Activated CD8-positive, alpha-beta T cell treated with anti-CD3 and anti-CD28 coated beads, Interleukin-2, amount 10 ng/mL, durations not matched to agents 7 days and 5 days (primary cell): ENCODE results near the gene CACNB4. TPM values are rescaled to one million over a fixed set of nuclear protein-coding genes. Genes with fewer than 3 reads are reported as not detected.

Experiments
- ATAC-seq: fragments of 150-1000 bp; cut with Tn5 transposase; one replicate; pipeline ENCODE4 v1.10.0; 2021; ENCODE audit warnings: moderate library complexity
- CTCF ChIA-PET: fragments of 350-600 bp; sonication (Branson Sonifier 250); formaldehyde crosslinking; loops from one replicate; lab custom pipeline; 2021; ENCODE audit warnings: antibody characterized with exemption; lab: Charles Lee
- POLR2A ChIA-PET: fragments of 350-600 bp; sonication (Branson Sonifier 250); formaldehyde crosslinking; loops from one replicate; lab custom pipeline; 2021; ENCODE audit warnings: antibody characterized with exemption; lab: Charles Lee
- DNase-seq: peaks from one replicate; pipeline ENCODE4 v3.0.0-alpha.2; 2020
- H3K27ac Mint-ChIP-seq: one replicate; pipeline ENCODE4 v1.8.0; 2021; ENCODE audit warnings: mild to moderate bottlenecking, mixed read lengths
- H3K27me3 Mint-ChIP-seq: one replicate; pipeline ENCODE4 v1.8.0; 2021; ENCODE audit warnings: low read depth, mixed read lengths
- H3K36me3 Mint-ChIP-seq: one replicate; pipeline ENCODE4 v1.8.0; 2021; ENCODE audit warnings: low read depth, mixed read lengths
- H3K4me1 Mint-ChIP-seq: one replicate; pipeline ENCODE4 v1.8.0; 2021; ENCODE audit warnings: low read depth, mixed read lengths
- H3K4me3 Mint-ChIP-seq: one replicate; pipeline ENCODE4 v1.8.0; 2021; ENCODE audit warnings: mild to moderate bottlenecking, mixed read lengths
- H3K9me3 Mint-ChIP-seq: one replicate; pipeline ENCODE4 v1.8.0; 2022; ENCODE audit warnings: mixed read lengths; ENCODE audit not compliant: insufficient read depth
- total RNA-seq, 2 experiments: library from RNA; stranded (reverse); gene quantifications; one replicate each; pipeline ENCODE4 v1.2.3, GENCODE V29; 2021

The CACNB4 gene
- total RNA-seq, 2 experiments from 2014 or later, result 0.29 to 0.47 TPM

- ChIA-PET CTCF (no interaction called here), POLR2A (no interaction called here)
- Mint-ChIP-seq H3K4me3 (no peak overlapping the region), H3K36me3 (no peaks in the 10 kb centered on the region), H3K4me1 (no peaks in the 10 kb centered on the region), H3K9me3 (no peaks in the 10 kb centered on the region), H3K27me3 (peaks cover 2% of the 10 kb centered on the region), H3K27ac (no peak overlapping the region)
- DNase-seq (no peak), ATAC-seq (no peak)
Observed at GRCh38 chr2:151852260-151853069, 246.4 kb downstream of the CACNB4 start.

GRCh38 chr2:151851761-151852160 is 247.1 kb downstream of the CACNB4 start:
- ATAC-seq (no peak), DNase-seq (no peak)
- CTCF ChIA-PET, result no interaction called here
- no peak overlapping the region for H3K27ac Mint-ChIP-seq
- no peaks in the 10 kb centered on the region for H3K4me1 Mint-ChIP-seq
- peaks cover 2% of the 10 kb centered on the region for H3K27me3 Mint-ChIP-seq
- H3K36me3 Mint-ChIP-seq, result no peaks in the 10 kb centered on the region
- no peak overlapping the region for H3K4me3 Mint-ChIP-seq
- no peaks in the 10 kb centered on the region for H3K9me3 Mint-ChIP-seq
- POLR2A ChIA-PET, result no interaction called here

GRCh38 chr2:151849413-151850010 is 249.3 kb downstream of the CACNB4 start:
- no peaks in the 10 kb centered on the region for H3K4me1 Mint-ChIP-seq
- no peaks in the 10 kb centered on the region for H3K9me3 Mint-ChIP-seq
- ChIA-PET CTCF (interaction anchor here (0.9 to 1.7 kb wide), 2 partner anchors 12 to 176 kb away, joined by 3 to 4 read pairs; no protein-coding TSS in a partner anchor), POLR2A (interaction anchor here (1.1 kb wide), 1 partner anchor 21 kb away, joined by 3 read pairs; the partner anchor contains the start of gene ARL5A)
- H3K36me3 Mint-ChIP-seq, result no peaks in the 10 kb centered on the region
- peaks cover 2% of the 10 kb centered on the region for H3K27me3 Mint-ChIP-seq
- ATAC-seq, result no peak
- no peak overlapping the region for H3K27ac Mint-ChIP-seq
- DNase-seq, result no peak
- H3K4me3 Mint-ChIP-seq, result no peak overlapping the region

GRCh38 chr2:151845884-151846283 is 253.0 kb downstream of the CACNB4 start:
- Mint-ChIP-seq H3K36me3 (no peaks in the 10 kb centered on the region), H3K4me1 (peaks cover 8% of the 10 kb centered on the region), H3K4me3 (no peak overlapping the region), H3K27ac (no peak overlapping the region), H3K27me3 (peaks cover 2% of the 10 kb centered on the region), H3K9me3 (no peaks in the 10 kb centered on the region)
- CTCF ChIA-PET, result interaction anchor here (1.7 kb wide), 1 partner anchor 39 kb away, joined by 3 read pairs; no protein-coding TSS in a partner anchor
- ATAC-seq (no peak), DNase-seq (no peak)
- POLR2A ChIA-PET, result no interaction called here

GRCh38 chr2:151845481-151845880 is 253.4 kb downstream of the CACNB4 start:
- POLR2A ChIA-PET, result no interaction called here
- Mint-ChIP-seq H3K27ac (no peak overlapping the region), H3K9me3 (no peaks in the 10 kb centered on the region), H3K4me3 (no peak overlapping the region), H3K27me3 (peaks cover 2% of the 10 kb centered on the region), H3K36me3 (no peaks in the 10 kb centered on the region), H3K4me1 (peaks cover 8% of the 10 kb centered on the region)
- CTCF ChIA-PET, result no interaction called here
- DNase-seq, result no peak
- no peak for ATAC-seq

GRCh38 chr2:151844211-151844896 is 254.5 kb downstream of the CACNB4 start:
- Mint-ChIP-seq H3K4me3 (no peak overlapping the region), H3K4me1 (peaks cover 8% of the 10 kb centered on the region), H3K36me3 (no peaks in the 10 kb centered on the region), H3K27ac (no peak overlapping the region), H3K9me3 (no peaks in the 10 kb centered on the region), H3K27me3 (peaks cover 2% of the 10 kb centered on the region)
- DNase-seq (no peak), ATAC-seq (no peak)
- ChIA-PET POLR2A (no interaction called here), CTCF (no interaction called here)

- ChIA-PET POLR2A (no interaction called here), CTCF (no interaction called here)
- no peak for ATAC-seq
Observed at GRCh38 chr2:151843691-151844061, 255.2 kb downstream of the CACNB4 start.

GRCh38 chr2:151842830-151843690 is 255.8 kb downstream of the CACNB4 start:
- no peak overlapping the region for H3K4me3 Mint-ChIP-seq
- ChIA-PET POLR2A (no interaction called here), CTCF (no interaction called here)

More at GRCh38 chr2:151843691-151844061, 255.2 kb downstream of the CACNB4 start:
- no peak for DNase-seq
- Mint-ChIP-seq H3K4me1 (peaks cover 8% of the 10 kb centered on the region), H3K27me3 (peaks cover 2% of the 10 kb centered on the region), H3K36me3 (no peaks in the 10 kb centered on the region), H3K4me3 (no peak overlapping the region), H3K27ac (no peak overlapping the region), H3K9me3 (no peaks in the 10 kb centered on the region)

GRCh38 chr2:151841047-151841424 is 257.8 kb downstream of the CACNB4 start:
- Mint-ChIP-seq H3K4me1 (peaks cover 8% of the 10 kb centered on the region), H3K4me3 (no peak overlapping the region), H3K9me3 (no peaks in the 10 kb centered on the region), H3K27ac (no peak overlapping the region), H3K27me3 (peaks cover 2% of the 10 kb centered on the region), H3K36me3 (no peaks in the 10 kb centered on the region)
- ATAC-seq (no peak), DNase-seq (no peak)
- ChIA-PET CTCF (interaction anchor here (0.7 kb wide), 1 partner anchor 184 kb away, joined by 4 read pairs; no protein-coding TSS in a partner anchor), POLR2A (no interaction called here)

More at GRCh38 chr2:151842830-151843690, 255.8 kb downstream of the CACNB4 start:
- DNase-seq (no peak), ATAC-seq (peak; percentile 30)
- H3K4me1 Mint-ChIP-seq, result peaks cover 8% of the 10 kb centered on the region
- H3K9me3 Mint-ChIP-seq, result no peaks in the 10 kb centered on the region
- H3K27ac Mint-ChIP-seq, result no peak overlapping the region
- no peaks in the 10 kb centered on the region for H3K36me3 Mint-ChIP-seq
- peaks cover 2% of the 10 kb centered on the region for H3K27me3 Mint-ChIP-seq

- DNase-seq (no peak), ATAC-seq (no peak)
- H3K36me3 Mint-ChIP-seq, result no peaks in the 10 kb centered on the region
- POLR2A ChIA-PET, result no interaction called here
- no peaks in the 10 kb centered on the region for H3K9me3 Mint-ChIP-seq
- H3K27ac Mint-ChIP-seq, result no peak overlapping the region
- peaks cover under 1% of the 10 kb centered on the region for H3K27me3 Mint-ChIP-seq
- CTCF ChIA-PET, result interaction anchor here (0.7 kb wide), 1 partner anchor 185 kb away, joined by 4 read pairs; no protein-coding TSS in a partner anchor
- H3K4me3 Mint-ChIP-seq, result no peak overlapping the region
- peaks cover 8% of the 10 kb centered on the region for H3K4me1 Mint-ChIP-seq
Observed at GRCh38 chr2:151840216-151841046, 258.4 kb downstream of the CACNB4 start.
